Activated naive CD8-positive, alpha-beta T cell treated with anti-CD3 and anti-CD28 coated beads for 36 hours (primary cell): ENCODE data around the gene HFM1. TPM values are rescaled to one million over a fixed set of nuclear protein-coding genes. Genes with fewer than 3 reads are reported as not detected.

Experiments
- DNase-seq: peaks from one replicate; pipeline ENCODE4 v3.0.0; 2021
- H3K27ac Mint-ChIP-seq: one replicate; pipeline ENCODE4 v1.8.0; 2022; ENCODE audit warnings: mild to moderate bottlenecking, moderate library complexity, mixed read lengths
- H3K27me3 Mint-ChIP-seq: one replicate; pipeline ENCODE4 v1.8.0; 2022; ENCODE audit warnings: mild to moderate bottlenecking, mixed read lengths
- H3K36me3 Mint-ChIP-seq: one replicate; pipeline ENCODE4 v1.8.0; 2021; ENCODE audit warnings: mild to moderate bottlenecking, mixed read lengths
- H3K4me1 Mint-ChIP-seq: one replicate; pipeline ENCODE4 v1.8.0; 2021; ENCODE audit warnings: mixed read lengths
- H3K4me3 Mint-ChIP-seq: one replicate; pipeline ENCODE4 v1.8.0; 2022; ENCODE audit warnings: mild to moderate bottlenecking, moderate library complexity, mixed read lengths
- H3K9me3 Mint-ChIP-seq: one replicate; pipeline ENCODE4 v1.8.0; 2022; ENCODE audit warnings: mixed read lengths
- total RNA-seq, 2 experiments: library from RNA; stranded (reverse); gene quantifications; one replicate each; pipeline ENCODE4 v1.2.3, GENCODE V29; 2021

Gene HFM1
- total RNA-seq, 2 experiments from 2014 or later = 0.10 TPM; not detected in 1

- H3K27me3 Mint-ChIP-seq = peaks cover 7% of the 10 kb centered on the region
- no peak overlapping the region for H3K4me3 Mint-ChIP-seq
- no peaks in the 10 kb centered on the region for H3K36me3 Mint-ChIP-seq
- H3K9me3 Mint-ChIP-seq = peaks cover 1% of the 10 kb centered on the region
- no peak for DNase-seq
- H3K27ac Mint-ChIP-seq = no peak overlapping the region
- no peaks in the 10 kb centered on the region for H3K4me1 Mint-ChIP-seq
These were observed 170.5 kb downstream of the HFM1 start for GRCh38 chr1:91234181-91234580.

GRCh38 chr1:91226741-91227140 is 177.9 kb downstream of the HFM1 start:
- Mint-ChIP-seq H3K27me3 (no peaks in the 10 kb centered on the region), H3K4me1 (no peaks in the 10 kb centered on the region), H3K27ac (no peak overlapping the region), H3K36me3 (no peaks in the 10 kb centered on the region), H3K9me3 (peaks cover 1% of the 10 kb centered on the region), H3K4me3 (no peak overlapping the region)
- no peak for DNase-seq

DNA sequence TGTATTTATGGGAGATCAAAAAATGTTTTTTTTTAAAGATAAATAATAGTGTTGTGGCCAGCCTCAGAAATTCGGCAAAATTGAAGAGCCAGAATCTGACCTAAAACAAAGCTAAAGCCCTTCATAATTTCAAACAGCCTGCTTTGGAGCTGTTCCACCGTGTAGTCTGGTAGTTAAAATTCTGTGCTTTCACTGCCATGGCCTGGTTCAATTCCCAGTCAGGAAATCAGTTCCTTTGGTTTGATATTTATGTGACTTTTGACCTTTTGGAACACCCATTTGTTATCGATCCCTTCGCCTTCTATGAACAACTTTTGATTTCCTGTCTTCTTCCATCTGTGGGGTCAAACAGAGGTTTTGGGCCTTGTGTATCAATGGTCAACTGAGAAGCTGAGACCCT is 179.8 kb downstream of the HFM1 start:
- H3K4me3 Mint-ChIP-seq = no peak overlapping the region
- peaks cover 3% of the 10 kb centered on the region for H3K36me3 Mint-ChIP-seq
- H3K27me3 Mint-ChIP-seq = no peaks in the 10 kb centered on the region
- no peak overlapping the region for H3K27ac Mint-ChIP-seq
- peaks cover 5% of the 10 kb centered on the region for H3K9me3 Mint-ChIP-seq
- H3K4me1 Mint-ChIP-seq = no peaks in the 10 kb centered on the region
- DNase-seq = no peak

GRCh38 chr1:91221017-91221416 is 183.6 kb downstream of the HFM1 start:
- Mint-ChIP-seq H3K27me3 (no peaks in the 10 kb centered on the region), H3K9me3 (peaks cover 9% of the 10 kb centered on the region), H3K4me1 (no peaks in the 10 kb centered on the region), H3K4me3 (no peak overlapping the region), H3K27ac (no peak overlapping the region), H3K36me3 (peaks cover 3% of the 10 kb centered on the region)
- DNase-seq = no peak

GRCh38 chr1:91217911-91218310 is 186.7 kb downstream of the HFM1 start:
- Mint-ChIP-seq H3K27ac (no peak overlapping the region), H3K4me3 (no peak overlapping the region), H3K27me3 (no peaks in the 10 kb centered on the region), H3K4me1 (no peaks in the 10 kb centered on the region), H3K36me3 (peaks cover 3% of the 10 kb centered on the region), H3K9me3 (peaks cover 9% of the 10 kb centered on the region)
- DNase-seq = no peak

Other genes starting within 250 kb of the HFM1 start
- gene CDC7, start 96.0 kb upstream of the HFM1 start, total RNA-seq = 10 to 100 TPM; 25.7 to 26.0 TPM